IMR-90 (cell line): ENCODE data around the gene PPP6R3.

Experiments used
- BHLHE40 ChIP-seq: fragments of 150-350 bp; IDR thresholded peaks from 2 replicates; pipeline ENCODE4 v1.6.1; 2016; ENCODE audit warnings: mild to moderate bottlenecking, low read depth, low read length
- CEBPB ChIP-seq: IDR thresholded peaks from 2 replicates; pipeline ENCODE4 v1.6.1; 2012; ENCODE audit warnings: low read depth, low read length, improper control_type of control experiment
- CHD1 ChIP-seq: IDR thresholded peaks from 2 replicates; pipeline ENCODE4 v1.6.1; 2012; ENCODE audit warnings: low read depth, low read length, improper control_type of control experiment
- CTCF ChIP-seq: conservative IDR thresholded peaks from 2 replicates; pipeline ENCODE4 v1.5.1; 2012; ENCODE audit warnings: mild to moderate bottlenecking, low read depth, low read length, improper control_type of control experiment
- ELK1 ChIP-seq: fragments of 150-350 bp; IDR thresholded peaks from 2 replicates; pipeline ENCODE4 v1.6.1; 2016; ENCODE audit warnings: low read depth, mild to moderate bottlenecking, low read length, moderate library complexity, borderline replicate concordance
- FOS ChIP-seq: fragments of 150-350 bp; IDR thresholded peaks from 2 replicates; pipeline ENCODE4 v1.6.1; 2016; ENCODE audit warnings: low read depth, low read length
- MXI1 ChIP-seq: IDR thresholded peaks from 2 replicates; pipeline ENCODE4 v1.6.1; 2012; ENCODE audit warnings: low read depth, mild to moderate bottlenecking, low read length, moderate library complexity, borderline replicate concordance
- NFE2L2 ChIP-seq: fragments of 150-350 bp; IDR thresholded peaks from 2 replicates; pipeline ENCODE4 v1.6.1; 2016; ENCODE audit warnings: low read depth, mild to moderate bottlenecking, low read length
- POLR2A ChIP-seq: IDR thresholded peaks from 2 replicates; pipeline ENCODE4 v1.6.1; 2012; ENCODE audit warnings: mild to moderate bottlenecking, low read depth, low read length
- RAD21 ChIP-seq: IDR thresholded peaks from 2 replicates; pipeline ENCODE4 v1.6.1; 2012; ENCODE audit warnings: low read length, improper control_type of control experiment
- RCOR1 ChIP-seq: IDR thresholded peaks from 2 replicates; pipeline ENCODE4 v1.6.1; 2012; ENCODE audit warnings: mild to moderate bottlenecking, low read length, improper control_type of control experiment; ENCODE audit not compliant: insufficient replicate concordance
- RFX5 ChIP-seq: IDR thresholded peaks from 2 replicates; pipeline ENCODE4 v1.8.0; 2012; ENCODE audit warnings: low read depth, mild to moderate bottlenecking, low read length, moderate library complexity
- SMC3 ChIP-seq: fragments of 150-350 bp; IDR thresholded peaks from 2 replicates; pipeline ENCODE4 v1.6.1; 2016; ENCODE audit warnings: low read depth, mild to moderate bottlenecking, antibody characterized with exemption, low read length, moderate library complexity
- USF2 ChIP-seq: fragments of 150-350 bp; IDR thresholded peaks from 2 replicates; pipeline ENCODE4 v1.6.1; 2017; ENCODE audit warnings: mild to moderate bottlenecking, antibody characterized with exemption, low read length, low read depth

GRCh38 chr11:68497761-68498160 lies 37.2 kb downstream of the PPP6R3 start:
- TF ChIP-seq USF2 (no peak), CTCF (no peak), BHLHE40 (no peak), RFX5 (no peak), POLR2A (no peak), RAD21 (no peak), CEBPB (peak; percentile 20; the same call in 1 of the 2 replicates), SMC3 (no peak), MXI1 (no peak), ELK1 (no peak), RCOR1 (no peak), NFE2L2 (no peak), CHD1 (no peak), FOS (no peak)
